Measurements from ENCODE around the gene KLHL34. TPM values are rescaled to one million over a fixed set of nuclear protein-coding genes. Genes with fewer than 3 reads are reported as not detected.

Gene KLHL34
- total and polyA plus RNA-seq, 4 donors = 0.03 to 0.06 TPM; not detected in 2

- H3K27me3 ChIP-seq (ENCODE audit: control insufficient read depth in 3 of 3, insufficient read depth in 3 of 3, low read length in 2 of 3) = peaks cover 0 to 4% (median 3%) of the 10 kb centered on the region in 3 donors
- no peak overlapping the region for H3K9ac ChIP-seq (ENCODE audit: insufficient read depth in 1 of 2, low read length in 2 of 2)
- H3K36me3 ChIP-seq (ENCODE audit: control insufficient read depth in 4 of 4, insufficient read depth in 4 of 4, low read length in 4 of 4) = no peaks in the 10 kb centered on the region
- H3K27ac ChIP-seq (ENCODE audit: low read depth in 1 of 2, low read length in 1 of 2) = no peak overlapping the region
- TF ChIP-seq, protein P1, sequence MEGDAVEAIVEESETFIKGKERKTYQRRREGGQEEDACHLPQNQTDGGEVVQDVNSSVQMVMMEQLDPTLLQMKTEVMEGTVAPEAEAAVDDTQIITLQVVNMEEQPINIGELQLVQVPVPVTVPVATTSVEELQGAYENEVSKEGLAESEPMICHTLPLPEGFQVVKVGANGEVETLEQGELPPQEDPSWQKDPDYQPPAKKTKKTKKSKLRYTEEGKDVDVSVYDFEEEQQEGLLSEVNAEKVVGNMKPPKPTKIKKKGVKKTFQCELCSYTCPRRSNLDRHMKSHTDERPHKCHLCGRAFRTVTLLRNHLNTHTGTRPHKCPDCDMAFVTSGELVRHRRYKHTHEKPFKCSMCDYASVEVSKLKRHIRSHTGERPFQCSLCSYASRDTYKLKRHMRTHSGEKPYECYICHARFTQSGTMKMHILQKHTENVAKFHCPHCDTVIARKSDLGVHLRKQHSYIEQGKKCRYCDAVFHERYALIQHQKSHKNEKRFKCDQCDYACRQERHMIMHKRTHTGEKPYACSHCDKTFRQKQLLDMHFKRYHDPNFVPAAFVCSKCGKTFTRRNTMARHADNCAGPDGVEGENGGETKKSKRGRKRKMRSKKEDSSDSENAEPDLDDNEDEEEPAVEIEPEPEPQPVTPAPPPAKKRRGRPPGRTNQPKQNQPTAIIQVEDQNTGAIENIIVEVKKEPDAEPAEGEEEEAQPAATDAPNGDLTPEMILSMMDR (IDR thresholded peaks at IDR 0.05; ENCODE audit: control extremely low read depth, extremely low read depth) = no peak
- DNase-seq = no peak
- H3K9me3 ChIP-seq (ENCODE audit: control insufficient read depth in 4 of 4, insufficient read depth in 3 of 4, low read length in 3 of 4) = peaks cover 0 to 2% (median 0%) of the 10 kb centered on the region in 4 donors
- no peaks in the 10 kb centered on the region for H3K4me1 ChIP-seq (ENCODE audit: control insufficient read depth in 5 of 5, insufficient read depth in 5 of 5, low read length in 5 of 5)
- no peak for ATAC-seq (ENCODE audit: insufficient read depth, low FRiP score)
- H3K4me3 ChIP-seq = no peak overlapping the region
Observed at GRCh38 chrX:21623778-21624501, 34.2 kb downstream of the KLHL34 start.

DNA sequence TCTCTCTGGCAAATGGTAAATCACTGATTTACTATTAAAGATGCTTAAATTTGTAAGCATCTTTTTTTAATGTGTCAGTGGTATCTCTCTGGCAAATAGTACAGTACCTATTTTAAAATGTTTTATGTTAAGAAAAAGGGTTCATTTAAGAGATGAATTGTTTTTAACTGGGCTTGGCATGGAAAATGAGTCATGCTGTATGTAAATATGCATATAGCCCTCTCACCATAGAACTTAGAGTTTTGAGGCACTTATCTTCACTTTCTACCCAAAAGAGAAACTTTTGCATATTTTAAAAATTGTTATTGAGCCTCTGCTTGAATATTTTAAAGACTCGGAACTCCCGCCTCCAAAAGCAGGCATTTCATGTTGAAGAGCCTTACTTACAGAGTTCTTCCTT lies 37.9 kb downstream of the KLHL34 start:
- no peak for ATAC-seq (ENCODE audit: insufficient read depth, low FRiP score)
- DNase-seq = no peak
- TF ChIP-seq, protein P1 (IDR thresholded peaks at IDR 0.05; ENCODE audit: control extremely low read depth, extremely low read depth) = no peak
- Histone ChIP-seq H3K4me1 (ENCODE audit: control insufficient read depth in 5 of 5, insufficient read depth in 5 of 5, low read length in 5 of 5) (no peaks in the 10 kb centered on the region), H3K9me3 (ENCODE audit: control insufficient read depth in 4 of 4, insufficient read depth in 3 of 4, low read length in 3 of 4) (no peaks in the 10 kb centered on the region), H3K27me3 (ENCODE audit: control insufficient read depth in 3 of 3, insufficient read depth in 3 of 3, low read length in 2 of 3) (peaks cover 0 to 6% (median 3%) of the 10 kb centered on the region in 3 donors), H3K9ac (ENCODE audit: insufficient read depth in 1 of 2, low read length in 2 of 2) (no peak overlapping the region), H3K27ac (ENCODE audit: low read depth in 1 of 2, low read length in 1 of 2) (no peak overlapping the region), H3K4me3 (no peak overlapping the region), H3K36me3 (ENCODE audit: control insufficient read depth in 4 of 4, insufficient read depth in 4 of 4, low read length in 4 of 4) (no peaks in the 10 kb centered on the region)
- 84 to 90% methylated on average over 2 of the region's 2 CpGs for WGBS, 2 donors

GRCh38 chrX:21616386-21616785 lies 41.7 kb downstream of the KLHL34 start:
- DNase-seq = no peak
- Histone ChIP-seq H3K9ac (ENCODE audit: insufficient read depth in 1 of 2, low read length in 2 of 2) (no peak overlapping the region), H3K27me3 (ENCODE audit: control insufficient read depth in 3 of 3, insufficient read depth in 3 of 3, low read length in 2 of 3) (peaks cover 0 to 21% (median 10%) of the 10 kb centered on the region in 3 donors), H3K4me1 (ENCODE audit: control insufficient read depth in 5 of 5, insufficient read depth in 5 of 5, low read length in 5 of 5) (no peaks in the 10 kb centered on the region), H3K27ac (ENCODE audit: low read depth in 1 of 2, low read length in 1 of 2) (no peak overlapping the region), H3K36me3 (ENCODE audit: control insufficient read depth in 4 of 4, insufficient read depth in 4 of 4, low read length in 4 of 4) (no peaks in the 10 kb centered on the region), H3K4me3 (no peak overlapping the region), H3K9me3 (ENCODE audit: control insufficient read depth in 4 of 4, insufficient read depth in 3 of 4, low read length in 3 of 4) (no peaks in the 10 kb centered on the region)
- 58 to 94% methylated on average over 1 of the region's 1 CpG for WGBS, 2 donors
- no peak for ATAC-seq (ENCODE audit: insufficient read depth, low FRiP score)
- TF ChIP-seq, protein P1 (IDR thresholded peaks at IDR 0.05; ENCODE audit: control extremely low read depth, extremely low read depth) = no peak
